T follicular helper cell (primary cell): Measurements from ENCODE around the gene PTGS1.
"Not testable (repeated sequence)": the region's sequence is repeated elsewhere in the genome, so short reads cannot be mapped to it uniquely, and the experiment has no call there.

Source experiments
- DNase-seq: peaks from one replicate; pipeline ENCODE4 v3.0.0-alpha.2; 2020; ENCODE audit warnings: low read depth

The PTGS1 gene

DNA sequence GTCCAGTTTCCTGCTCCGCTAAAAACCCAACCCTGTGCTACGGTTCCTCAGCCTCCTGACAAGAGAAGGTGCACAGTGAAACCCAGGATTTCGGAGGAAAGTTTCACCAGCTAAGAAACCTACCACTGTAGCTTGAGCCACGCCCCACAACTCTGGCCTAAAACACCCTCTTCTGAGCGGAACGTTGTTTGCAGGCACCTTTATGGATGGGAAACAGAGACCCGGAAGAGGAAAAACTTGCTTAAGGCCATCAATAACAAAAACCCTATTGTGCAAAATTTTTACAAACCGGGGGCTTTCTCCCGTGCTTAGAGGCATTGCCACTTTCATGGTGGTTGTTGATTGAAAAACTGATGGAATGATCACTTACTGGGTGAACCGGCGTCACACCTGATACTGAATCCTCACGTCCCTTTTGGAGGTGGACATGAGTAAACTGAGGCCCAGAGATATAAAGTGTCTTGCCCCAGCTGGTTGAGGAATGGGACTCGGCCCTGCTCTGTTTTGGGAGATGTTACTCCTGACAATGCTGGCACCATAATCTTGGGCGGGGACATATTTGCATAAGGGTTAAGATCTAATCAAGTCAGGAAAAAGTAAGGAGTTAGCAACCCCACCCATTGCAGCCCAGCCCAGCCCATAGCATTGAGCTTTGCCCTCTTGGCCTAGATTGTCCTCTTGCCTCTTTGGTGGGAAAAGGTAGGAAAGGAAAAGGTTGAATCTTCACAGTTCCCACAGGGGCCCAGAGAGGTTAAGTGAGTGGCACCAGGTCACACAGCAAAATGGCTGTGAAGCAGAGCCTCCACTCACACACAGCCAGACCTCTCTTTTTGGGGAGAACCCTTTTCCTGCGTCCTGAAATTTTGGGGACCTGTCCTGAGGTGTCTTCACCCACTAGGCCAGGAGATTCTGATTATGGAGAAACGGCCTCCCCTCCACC lies 23.2 kb upstream of the PTGS1 start:
- DNase-seq, result no peak

DNA sequence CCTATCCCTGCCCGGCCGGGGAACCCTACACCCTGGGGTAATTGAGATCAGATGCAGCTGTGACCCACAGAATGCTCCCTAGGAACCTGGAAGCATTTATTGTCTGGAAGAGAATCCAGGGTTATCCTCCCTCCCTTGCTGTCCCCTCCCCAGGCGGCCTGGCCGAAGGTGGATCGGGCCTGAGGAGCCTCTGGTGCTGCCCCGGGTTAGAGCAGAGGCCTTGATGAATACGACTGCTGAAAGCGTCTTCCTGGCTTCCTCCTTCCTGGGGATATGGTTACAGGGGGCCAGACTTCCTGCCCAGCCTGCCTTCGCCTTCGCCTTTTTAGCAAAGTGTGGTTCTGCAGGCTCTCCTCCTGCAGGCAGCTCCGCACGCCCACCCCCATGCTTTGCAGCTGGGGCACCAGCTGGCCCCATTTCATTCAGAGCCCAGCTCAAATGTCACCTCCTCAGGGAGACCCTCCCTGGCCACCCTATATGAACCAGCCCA lies 22.5 kb upstream of the PTGS1 start:
- no peak for DNase-seq

DNA sequence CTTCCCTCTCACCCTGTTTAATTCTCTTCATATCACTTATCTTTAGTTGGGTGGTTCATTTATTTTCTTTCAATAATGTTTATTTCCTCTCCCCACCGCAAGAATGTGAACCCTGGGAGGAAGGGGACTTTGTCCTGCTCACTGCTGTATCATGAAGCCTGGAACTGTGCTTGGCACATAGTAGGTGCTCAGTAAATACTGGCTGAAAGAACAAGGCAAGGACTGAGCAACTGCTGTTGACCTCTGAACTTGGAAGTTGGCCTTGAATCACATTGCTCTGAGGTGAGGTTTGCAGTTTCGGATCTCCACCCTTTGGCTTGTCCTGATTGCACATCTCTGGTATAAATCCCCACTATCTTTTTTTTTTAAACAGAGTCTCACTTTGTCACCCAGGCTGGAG lies 22.0 kb upstream of the PTGS1 start:
- DNase-seq, result no peak

DNA sequence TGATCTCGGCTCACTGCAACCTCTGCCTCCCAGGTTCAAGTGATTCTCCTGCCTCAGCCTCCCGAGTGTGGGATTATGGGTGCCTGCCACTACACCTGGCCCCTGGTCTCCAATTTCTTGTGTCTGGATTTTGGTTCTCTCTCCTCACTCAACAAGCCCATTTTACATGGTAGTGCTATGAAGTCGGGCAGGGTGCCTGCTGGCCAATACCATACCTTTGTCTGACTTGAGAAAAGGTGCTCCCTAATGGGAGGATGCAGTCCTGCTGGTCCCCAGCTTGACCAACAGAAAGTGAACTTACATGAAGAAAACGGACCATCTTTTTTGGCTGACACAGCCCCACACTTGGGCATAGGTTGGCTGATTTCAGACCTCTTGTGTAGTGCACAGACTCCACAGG lies 21.6 kb upstream of the PTGS1 start:
- DNase-seq, result no peak

GRCh38 chr9:122350577-122351355 lies 20.1 kb upstream of the PTGS1 start:
- peak; percentile 57 for DNase-seq

DNA sequence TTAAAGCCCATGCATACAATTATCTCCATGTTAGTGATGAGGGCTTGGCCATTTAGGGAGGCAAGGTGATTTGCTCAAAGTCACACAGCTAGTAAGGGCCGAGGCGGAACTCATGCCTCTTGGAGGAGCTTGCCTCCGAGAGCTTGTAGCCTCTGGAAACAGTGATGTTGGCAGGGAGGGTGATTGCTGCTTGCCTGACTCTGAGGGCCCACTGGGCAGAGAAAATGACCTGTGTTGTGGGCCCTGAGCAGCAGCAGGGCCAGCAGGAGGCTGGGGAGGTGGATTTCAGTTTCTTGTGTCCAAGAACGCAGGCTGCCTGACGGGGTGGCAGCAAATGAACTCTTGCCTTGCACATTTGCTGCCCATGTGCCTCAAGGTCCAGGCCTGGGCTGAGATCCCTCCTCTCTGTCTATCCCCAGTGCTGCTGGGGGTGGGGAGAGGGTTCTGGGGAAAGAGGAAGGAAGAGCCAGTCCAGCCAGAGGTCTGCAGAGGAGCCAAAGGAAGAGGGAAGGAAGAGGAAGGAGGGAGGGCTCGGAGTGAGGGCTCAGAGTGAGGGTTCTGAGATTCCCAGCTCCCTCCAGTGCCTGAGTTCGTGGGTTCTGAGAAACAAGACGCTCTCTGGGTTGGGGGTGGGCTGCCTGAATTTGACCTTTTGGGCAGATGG lies 16.2 kb upstream of the PTGS1 start:
- no peak for DNase-seq

GRCh38 chr9:122355336-122355875 lies 15.4 kb upstream of the PTGS1 start:
- DNase-seq, result no peak

GRCh38 chr9:122356627-122357026 lies 14.2 kb upstream of the PTGS1 start:
- DNase-seq, result no peak

GRCh38 chr9:122360891-122361290 lies 9.9 kb upstream of the PTGS1 start:
- no peak for DNase-seq

DNA sequence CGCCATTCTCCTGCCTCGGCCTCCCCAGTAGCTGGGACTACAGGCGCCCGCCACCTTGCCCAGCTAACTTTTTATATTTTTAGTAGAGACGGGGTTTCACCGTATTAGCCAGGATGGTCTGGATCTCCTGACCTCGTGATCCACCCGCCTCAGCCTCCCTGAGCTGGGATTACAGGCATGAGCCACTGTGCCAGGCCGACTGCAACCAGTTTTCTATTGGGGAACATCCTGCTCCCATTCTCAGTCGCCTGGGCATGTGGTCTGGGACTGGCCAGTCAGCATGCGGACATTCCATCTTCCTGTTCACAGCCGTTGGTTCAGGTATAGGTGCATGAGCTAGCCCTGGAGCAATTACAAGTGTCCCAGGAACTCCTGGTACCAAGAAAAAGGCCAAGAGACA lies 7.7 kb upstream of the PTGS1 start:
- not testable (repeated sequence) for DNase-seq

- no peak for DNase-seq
These were observed 6.6 kb upstream of the PTGS1 start for GRCh38 chr9:122364117-122364782.

DNA sequence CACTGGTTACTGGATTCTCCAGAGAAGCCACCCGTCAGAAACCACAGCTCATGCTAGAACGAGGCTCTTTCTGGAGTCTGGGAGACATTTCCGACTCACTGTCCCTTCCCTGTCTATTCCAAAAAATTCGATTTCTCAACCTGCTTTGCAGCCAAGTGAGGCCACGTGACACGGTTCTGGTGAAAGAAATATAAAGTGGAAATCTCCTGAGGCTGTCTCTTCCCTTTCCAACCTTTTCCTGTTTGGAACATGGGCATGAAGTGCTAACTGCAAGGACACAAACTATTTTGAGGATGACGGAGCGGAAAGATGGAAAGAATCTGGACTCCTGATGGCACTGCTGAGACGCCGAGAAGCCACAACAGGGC lies 6.1 kb upstream of the PTGS1 start:
- DNase-seq, result no peak

DNA sequence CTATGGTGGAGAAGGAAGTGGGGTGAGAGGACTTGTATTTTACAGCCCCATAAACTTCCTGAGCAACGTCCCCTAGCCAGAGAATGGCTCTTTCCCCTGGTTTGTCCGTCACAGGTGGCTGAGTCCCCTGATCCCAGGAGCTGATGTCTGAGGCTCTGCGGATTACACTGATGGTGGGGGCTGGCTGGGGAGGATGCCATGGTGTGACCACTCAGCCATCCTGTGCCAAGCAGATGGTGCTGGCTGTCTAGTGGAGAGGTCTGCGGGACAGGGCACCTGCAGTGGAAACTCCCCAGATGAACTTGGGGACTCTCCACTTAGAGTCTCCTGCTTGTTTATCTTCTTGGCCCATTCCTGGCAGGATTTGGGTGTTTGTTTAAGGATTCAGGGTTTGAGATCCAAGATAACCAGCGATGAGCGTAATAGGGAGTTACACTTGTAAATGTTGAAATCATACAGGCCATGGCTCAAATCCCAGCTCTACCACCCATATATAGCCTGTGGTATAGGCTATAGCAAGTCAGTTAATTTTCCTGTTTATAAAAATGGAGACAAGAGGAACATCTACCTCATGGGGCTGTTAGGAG lies 4.7 kb upstream of the PTGS1 start:
- DNase-seq, result no peak

- no peak for DNase-seq
These were observed 3.8 kb upstream of the PTGS1 start for GRCh38 chr9:122367065-122367464.

- DNase-seq, result no peak
These were observed 2.9 kb upstream of the PTGS1 start for GRCh38 chr9:122367774-122368460.

DNA sequence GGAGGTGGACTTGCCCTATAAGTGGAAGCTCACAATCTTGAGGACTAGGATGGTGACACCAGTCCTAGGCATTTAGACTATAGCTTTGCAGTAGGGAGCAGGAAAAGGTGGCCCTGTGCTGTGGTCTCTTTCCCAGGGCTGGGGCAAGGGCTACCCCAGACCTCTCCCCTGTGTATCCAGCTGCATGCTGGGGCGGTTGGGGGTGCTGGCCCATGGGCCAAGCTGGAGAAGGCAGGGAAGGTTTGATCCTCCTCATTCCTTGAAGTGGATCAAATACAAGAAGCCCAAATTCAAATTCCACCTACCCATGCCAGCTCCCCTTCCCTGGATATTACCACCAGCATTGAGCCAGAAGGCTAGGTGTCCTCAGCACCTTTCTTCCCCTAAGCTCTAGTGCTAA lies 2.2 kb upstream of the PTGS1 start:
- no peak for DNase-seq

GRCh38 chr9:122370303-122370702 lies 521 bp upstream of the PTGS1 start:
- DNase-seq, result no peak

DNA sequence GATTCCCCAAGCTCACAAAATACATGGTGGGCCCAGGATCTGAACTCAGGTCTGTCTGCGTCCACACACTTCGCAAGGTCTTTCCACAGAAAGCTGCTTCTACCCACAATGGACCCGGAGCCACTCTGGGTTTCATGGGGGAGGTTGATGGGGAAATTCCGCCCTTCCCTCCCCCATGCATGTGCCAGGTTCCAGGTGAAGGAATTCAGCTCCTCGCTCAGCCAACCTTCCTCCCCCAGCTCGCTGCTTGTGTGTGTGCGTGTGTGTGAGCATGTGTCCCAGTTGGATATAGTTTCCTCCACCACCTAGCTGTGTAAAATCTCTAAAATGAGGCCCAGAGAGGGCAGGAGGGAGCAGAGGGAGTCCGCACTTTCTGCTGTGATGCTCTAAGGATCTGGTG lies 1.0 kb downstream of the PTGS1 start:
- no peak for DNase-seq

DNA sequence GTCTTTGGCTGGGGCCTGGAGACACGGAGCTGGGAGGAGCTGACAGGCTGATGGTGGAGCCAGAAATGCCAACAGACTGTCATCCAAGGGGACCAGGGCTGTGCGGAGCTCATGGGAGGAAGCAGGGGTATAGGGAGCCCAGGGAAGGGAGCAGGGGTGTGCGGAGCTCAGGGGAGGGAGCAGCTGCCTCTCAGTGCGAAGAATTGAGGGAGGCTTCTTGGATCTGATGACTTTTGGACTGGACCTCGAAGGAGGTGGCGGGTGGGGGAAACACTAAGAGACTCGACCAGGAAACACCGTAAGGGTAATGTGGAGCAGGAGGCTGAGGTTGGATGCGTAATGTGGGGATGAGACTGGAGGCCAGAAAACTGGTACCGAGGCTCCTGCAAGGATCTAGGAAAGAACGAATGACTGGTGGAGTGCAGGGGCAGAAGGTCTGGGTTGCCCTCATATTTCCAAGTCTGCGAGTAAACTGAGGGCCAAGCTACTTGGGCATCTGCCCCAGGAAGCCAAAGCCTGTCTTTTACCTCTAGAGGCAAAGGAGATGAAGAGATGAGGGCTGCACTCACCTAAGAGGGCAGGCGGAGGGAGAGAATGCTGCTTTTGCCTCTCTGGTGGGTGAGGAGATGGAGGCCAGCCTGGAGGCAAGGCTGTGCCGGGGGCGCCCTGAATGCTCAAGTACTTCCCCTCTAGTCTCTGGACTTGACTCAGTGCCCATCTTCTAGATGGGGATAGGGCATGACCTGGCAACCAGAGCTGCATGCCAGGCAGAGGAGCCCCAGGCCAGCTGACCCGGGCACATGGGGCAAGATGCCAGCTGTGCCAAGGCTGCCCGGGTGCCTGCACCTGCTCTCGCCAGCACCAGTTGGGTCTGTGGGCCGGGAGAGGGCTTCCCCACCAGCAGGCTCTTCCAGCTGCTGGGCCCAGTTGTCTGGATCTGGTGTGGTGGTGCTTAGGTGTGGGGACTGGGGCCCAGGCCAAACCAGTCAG lies 2.3 kb downstream of the PTGS1 start:
- no peak for DNase-seq
